HFFc6 (cell line): ENCODE data around the gene CDH15. TPM values are rescaled to one million over a fixed set of nuclear protein-coding genes. Genes with fewer than 3 reads are reported as not detected.

ENCODE experiments used
- DNase-seq: peaks from one replicate; pipeline ENCODE4 v3.0.0-alpha.2; 2018
- H3K27ac Mint-ChIP-seq: 2 replicates; pipeline ENCODE4 v1.8.0; 2020; ENCODE audit warnings: mild to moderate bottlenecking, mixed read lengths
- H3K27me3 Mint-ChIP-seq: 2 replicates; pipeline ENCODE4 v1.8.0; 2021; ENCODE audit warnings: mild to moderate bottlenecking, moderate library complexity, mixed read lengths; ENCODE audit not compliant: insufficient read depth
- H3K36me3 Mint-ChIP-seq: 2 replicates; pipeline ENCODE4 v1.8.0; 2021; ENCODE audit warnings: low read depth, mixed read lengths
- H3K4me1 Mint-ChIP-seq: 2 replicates; pipeline ENCODE4 v1.8.0; 2020; ENCODE audit warnings: low read depth, mixed read lengths
- H3K4me3 Mint-ChIP-seq: 2 replicates; pipeline ENCODE4 v1.8.0; 2020; ENCODE audit warnings: mild to moderate bottlenecking, moderate library complexity, mixed read lengths
- H3K9me3 Mint-ChIP-seq: 2 replicates; pipeline ENCODE4 v1.8.0; 2020; ENCODE audit warnings: mild to moderate bottlenecking, mixed read lengths
- CTCF ChIP-seq: fragments of 200-600 bp; sonication (generic); IDR thresholded peaks from 2 replicates; pipeline ENCODE4 v1.5.0; 2021; ENCODE audit warnings: antibody characterized with exemption, mild to moderate bottlenecking
- total RNA-seq, 6 experiments: library from RNA; stranded (reverse); fragmentation: NEBNext Ultra II Directional; extraction: Animal tissue kit (Norgen Biotek cat#: 25700); gene quantifications; 2 replicates in 1 of 6; 3 replicates in 5 of 6; pipeline ENCODE4 v1.2.3, GENCODE V29; 2021

The CDH15 gene
- total RNA-seq, 6 experiments from 2014 or later: 0.05 to 0.07 TPM; not detected in 4

- Mint-ChIP-seq H3K9me3 (peaks cover 13% of the 10 kb centered on the region), H3K4me3 (no peak overlapping the region), H3K4me1 (no peaks in the 10 kb centered on the region), H3K27ac (no peak overlapping the region), H3K36me3 (peaks cover 50% of the 10 kb centered on the region), H3K27me3 (no peaks in the 10 kb centered on the region)
- no peak for TF ChIP-seq CTCF
- DNase-seq: no peak
These were observed 42.2 kb upstream of the CDH15 start for GRCh38 chr16:89129378-89129777.

- Mint-ChIP-seq H3K36me3 (peaks cover 46% of the 10 kb centered on the region), H3K9me3 (peaks cover 13% of the 10 kb centered on the region), H3K4me3 (no peak overlapping the region), H3K27ac (no peak overlapping the region), H3K4me1 (no peaks in the 10 kb centered on the region), H3K27me3 (no peaks in the 10 kb centered on the region)
- TF ChIP-seq CTCF: no peak
- DNase-seq: no peak
These were observed 41.1 kb upstream of the CDH15 start for GRCh38 chr16:89130448-89130847.

GRCh38 chr16:89131783-89132182, 39.8 kb upstream of the CDH15 start:
- peaks cover 39% of the 10 kb centered on the region for H3K36me3 Mint-ChIP-seq
- no peaks in the 10 kb centered on the region for H3K27me3 Mint-ChIP-seq
- H3K9me3 Mint-ChIP-seq: peaks cover 9% of the 10 kb centered on the region; the same call in 1 of the 2 replicates
- DNase-seq: no peak
- no peaks in the 10 kb centered on the region for H3K4me1 Mint-ChIP-seq
- TF ChIP-seq CTCF: no peak
- no peak overlapping the region for H3K27ac Mint-ChIP-seq
- H3K4me3 Mint-ChIP-seq: no peak overlapping the region

DNA sequence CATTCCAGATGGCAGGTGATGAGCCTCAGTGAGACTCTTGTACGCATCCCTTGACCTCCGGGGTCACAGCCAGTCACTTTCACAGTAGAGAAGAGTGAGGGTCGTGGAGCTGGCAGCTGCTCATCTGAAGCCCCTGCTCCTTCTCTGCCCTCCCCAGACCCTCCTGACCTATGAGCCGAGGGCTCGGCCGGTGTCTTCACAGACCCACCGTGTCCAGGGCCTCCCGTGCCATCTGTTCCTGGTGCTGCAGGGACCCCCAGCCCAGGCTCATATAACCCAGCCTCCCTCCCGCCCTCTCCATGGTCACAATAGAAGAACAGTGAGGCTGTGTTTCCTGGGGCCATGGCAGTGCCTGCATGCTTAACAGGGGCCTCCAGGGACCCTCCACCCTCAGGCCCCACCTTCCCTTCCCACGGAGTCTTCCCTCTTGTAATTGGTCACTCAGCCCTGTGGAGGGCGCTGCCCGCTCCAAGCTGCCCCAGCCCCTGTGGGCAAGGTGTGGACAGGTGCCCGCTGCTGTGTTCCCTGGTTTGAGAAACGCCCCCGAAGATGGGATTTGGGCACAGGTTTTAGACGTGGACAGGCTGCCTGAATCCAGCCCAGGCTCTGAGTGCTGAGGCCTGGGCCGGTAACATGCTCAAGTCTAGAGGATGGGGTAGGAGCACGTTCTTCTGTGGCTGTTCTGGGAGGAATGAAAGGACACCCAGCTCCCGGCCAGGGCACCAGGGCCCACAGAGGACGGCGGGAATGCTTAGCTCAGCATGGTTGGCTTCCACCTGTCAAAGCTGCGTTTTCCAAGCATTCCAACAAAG, 39.1 kb upstream of the CDH15 start:
- TF ChIP-seq CTCF: peak; percentile 37; the same call in 1 of the 2 replicates
- Mint-ChIP-seq H3K27me3 (no peaks in the 10 kb centered on the region; the same call in 1 of the 2 replicates), H3K27ac (no peak overlapping the region), H3K4me1 (no peaks in the 10 kb centered on the region), H3K4me3 (no peak overlapping the region), H3K36me3 (peaks cover 39% of the 10 kb centered on the region), H3K9me3 (peaks cover 9% of the 10 kb centered on the region; the same call in 1 of the 2 replicates)
- DNase-seq: no peak

- Mint-ChIP-seq H3K4me3 (no peak overlapping the region), H3K9me3 (peaks cover 9% of the 10 kb centered on the region; the same call in 1 of the 2 replicates), H3K4me1 (no peaks in the 10 kb centered on the region), H3K36me3 (peaks cover 37% of the 10 kb centered on the region), H3K27me3 (no peaks in the 10 kb centered on the region; the same call in 1 of the 2 replicates), H3K27ac (no peak overlapping the region)
- DNase-seq: no peak
- TF ChIP-seq CTCF: no peak
These were observed 38.0 kb upstream of the CDH15 start for GRCh38 chr16:89133457-89134127.
